Vagina (tissue), 2 donors: ENCODE measurements around the gene REV3L. TPM values are rescaled to one million over a fixed set of nuclear protein-coding genes. Genes with fewer than 3 reads are reported as not detected.

ENCODE experiments used
- DNase-seq, 2 donors: peaks; one replicate each; pipeline ENCODE4 v3.0.0-alpha.2; 2017; ENCODE audit errors: extremely low spot score in 2 of 2
- H3K27ac ChIP-seq: fragments of 200-600 bp; sonication (generic); one replicate; pipeline ENCODE4 v1.5.1; 2019
- H3K27me3 ChIP-seq: fragments of 200-600 bp; sonication (generic); one replicate; pipeline ENCODE4 v1.5.1; 2019
- H3K36me3 ChIP-seq, 2 donors: fragments of 200-600 bp; sonication (generic); one replicate each; pipeline ENCODE4 v1.5.1; 2017 to 2019
- H3K4me1 ChIP-seq: fragments of 200-600 bp; sonication (generic); one replicate; pipeline ENCODE4 v1.5.1; 2019
- H3K4me3 ChIP-seq, 2 donors: fragments of 200-600 bp; sonication (generic); 1 replicate in 1 of 2; 2 replicates in 1 of 2; pipeline ENCODE4 v1.5.1; 2016 to 2019
- H3K9me3 ChIP-seq: fragments of 200-600 bp; sonication (generic); one replicate; pipeline ENCODE4 v1.5.1; 2019
- CTCF ChIP-seq, 3 experiments: fragments of 450-650 bp in 2 of 3; fragments of 200-600 bp in 1 of 3; sonication (generic) in 1 of 3; IDR thresholded peaks; one replicate each; pipeline ENCODE4 v1.5.1; 2017 to 2019; ENCODE audit warnings: antibody characterized with exemption in 3 of 3, mild to moderate bottlenecking in 2 of 3, moderate library complexity in 2 of 3
- POLR2A ChIP-seq, 2 donors: fragments of 450-650 bp; IDR thresholded peaks; one replicate each; pipeline ENCODE4 v1.6.1; 2017; ENCODE audit warnings: antibody characterized with exemption in 2 of 2, mild to moderate bottlenecking in 2 of 2, moderate library complexity in 2 of 2
- POLR2AphosphoS5 ChIP-seq, 2 donors: sonication (generic); formaldehyde crosslinking; IDR thresholded peaks; one replicate each; pipeline ENCODE4 v1.9.0; 2017; ENCODE audit warnings: antibody characterized with exemption in 2 of 2, mild to moderate bottlenecking in 2 of 2, low read depth in 1 of 2; ENCODE audit not compliant: insufficient read depth in 1 of 2
- intact Hi-C: fragments of 100-400 bp; cut with DNase I; formaldehyde crosslinking; loops from one replicate; pipeline ENCODE4 v1.15.1; 2023
- total RNA-seq: library from RNA; depleted of rRNA; stranded (reverse); fragments of >200 nt; gene quantifications from one replicate; pipeline ENCODE4 v1.2.3, GENCODE V29; 2016

REV3L gene
- total RNA-seq, 1 donor from 2014 or later: 33.9 TPM

- Histone ChIP-seq H3K4me3 (no peak overlapping the region), H3K4me1 (peaks cover 58% of the 10 kb centered on the region), H3K27me3 (no peaks in the 10 kb centered on the region), H3K27ac (no peak overlapping the region), H3K9me3 (no peaks in the 10 kb centered on the region), H3K36me3 (no peaks in the 10 kb centered on the region)
- DNase-seq: no peak
- no peak for TF ChIP-seq POLR2A (IDR thresholded peaks at IDR 0.05)
- no peak for TF ChIP-seq CTCF (IDR thresholded peaks at IDR 0.05)
- no peak for TF ChIP-seq POLR2AphosphoS5 (IDR thresholded peaks at IDR 0.05; ENCODE audit: insufficient read depth in 1 of 2, low read depth in 1 of 2)
- intact Hi-C loops: no loop called here
Measured at GRCh38 chr6:111449129-111449528, 33.9 kb downstream of the REV3L start.

GRCh38 chr6:111447051-111447450 lies 36.0 kb downstream of the REV3L start:
- intact Hi-C loops: no loop called here
- TF ChIP-seq POLR2A (IDR thresholded peaks at IDR 0.05) (no peak), CTCF (IDR thresholded peaks at IDR 0.05) (no peak), POLR2AphosphoS5 (IDR thresholded peaks at IDR 0.05; ENCODE audit: insufficient read depth in 1 of 2, low read depth in 1 of 2) (no peak)

GRCh38 chr6:111445861-111446267 lies 37.2 kb downstream of the REV3L start:
- intact Hi-C loops: no loop called here
- H3K4me1 ChIP-seq: peaks cover 57% of the 10 kb centered on the region
- H3K36me3 ChIP-seq: no peaks in the 10 kb centered on the region
- no peak overlapping the region for H3K27ac ChIP-seq
- DNase-seq: no peak
- TF ChIP-seq POLR2A (IDR thresholded peaks at IDR 0.05): no peak
- TF ChIP-seq CTCF (IDR thresholded peaks at IDR 0.05): no peak
- no peak for TF ChIP-seq POLR2AphosphoS5 (IDR thresholded peaks at IDR 0.05; ENCODE audit: insufficient read depth in 1 of 2, low read depth in 1 of 2)
- no peak overlapping the region for H3K4me3 ChIP-seq
- no peaks in the 10 kb centered on the region for H3K9me3 ChIP-seq
- H3K27me3 ChIP-seq: no peaks in the 10 kb centered on the region

More at GRCh38 chr6:111447051-111447450, 36.0 kb downstream of the REV3L start:
- H3K4me3 ChIP-seq: no peak overlapping the region
- H3K36me3 ChIP-seq: no peaks in the 10 kb centered on the region
- DNase-seq: no peak
- no peaks in the 10 kb centered on the region for H3K27me3 ChIP-seq
- H3K9me3 ChIP-seq: no peaks in the 10 kb centered on the region
- no peak overlapping the region for H3K27ac ChIP-seq
- H3K4me1 ChIP-seq: peaks cover 68% of the 10 kb centered on the region

GRCh38 chr6:111444794-111445193 lies 38.2 kb downstream of the REV3L start:
- TF ChIP-seq CTCF (IDR thresholded peaks at IDR 0.05): no peak

GRCh38 chr6:111441678-111442243 lies 41.3 kb downstream of the REV3L start:
- TF ChIP-seq CTCF (IDR thresholded peaks at IDR 0.05) (no peak), POLR2A (IDR thresholded peaks at IDR 0.05) (no peak), POLR2AphosphoS5 (IDR thresholded peaks at IDR 0.05; ENCODE audit: insufficient read depth in 1 of 2, low read depth in 1 of 2) (no peak)
- intact Hi-C loops: no loop called here
- DNase-seq: no peak

More at GRCh38 chr6:111444794-111445193, 38.2 kb downstream of the REV3L start:
- Histone ChIP-seq H3K27me3 (no peaks in the 10 kb centered on the region), H3K9me3 (no peaks in the 10 kb centered on the region), H3K4me3 (no peak overlapping the region), H3K4me1 (peaks cover 53% of the 10 kb centered on the region), H3K27ac (no peak overlapping the region), H3K36me3 (no peaks in the 10 kb centered on the region)
- no peak for DNase-seq
- intact Hi-C loops: no loop called here

More at GRCh38 chr6:111441678-111442243, 41.3 kb downstream of the REV3L start:
- no peaks in the 10 kb centered on the region for H3K36me3 ChIP-seq
- no peaks in the 10 kb centered on the region for H3K27me3 ChIP-seq
- no peak overlapping the region for H3K4me3 ChIP-seq
- no peaks in the 10 kb centered on the region for H3K9me3 ChIP-seq
- H3K4me1 ChIP-seq: peaks cover 39% of the 10 kb centered on the region
- no peak overlapping the region for H3K27ac ChIP-seq
